ENCODE data around the gene SLC17A8. TPM values are rescaled to one million over a fixed set of nuclear protein-coding genes. Genes with fewer than 3 reads are reported as not detected.

SLC17A8 gene
- total and polyA plus RNA-seq, 2 donors (not counting 3 experiments of a cell fraction or from before 2014, with no cell fraction given): not detected

- dilution Hi-C loops (cut with MboI; ENCODE audit: extremely low pct_ligation_motif_present, low sequenced_read_pairs): no loop called here
- no peaks in the 10 kb centered on the region for H3K9me1 ChIP-seq (replicated peaks; ENCODE audit: control insufficient read depth, extremely low read depth, insufficient read depth, low read length)
- intact Hi-C loops (cut with micrococcal nuclease): no loop called here
- no peaks in the 10 kb centered on the region for H3K79me2 ChIP-seq (ENCODE audit: control insufficient read depth, insufficient read depth, low read length)
- no peaks in the 10 kb centered on the region for H3K27me3 ChIP-seq (ENCODE audit: control insufficient read depth in 2 of 2, insufficient read depth in 2 of 2, low read length in 2 of 2)
- H3K27ac ChIP-seq (ENCODE audit: insufficient read depth, low read depth, low read length): no peak overlapping the region
- no peak overlapping the region for H3K9ac ChIP-seq (replicated peaks; ENCODE audit: extremely low read depth, insufficient read depth, low read length)
- POLR2A ChIA-PET: no interaction called here
- no peaks in the 10 kb centered on the region for H3K4me1 ChIP-seq (ENCODE audit: control insufficient read depth, extremely low read depth, insufficient read depth, low read length)
- no peak for DNase-seq (ENCODE audit: low read depth, low spot score)
- no peaks in the 10 kb centered on the region for H3K9me3 ChIP-seq (replicated peaks; ENCODE audit: control insufficient read depth, insufficient read depth, low read length)
- FAIRE-seq: no peak
- no peak overlapping the region for H2AFZ ChIP-seq (ENCODE audit: low read depth, low read length)
- H4K20me1 ChIP-seq (replicated peaks; ENCODE audit: control insufficient read depth, extremely low read depth, insufficient read depth, low read length): no peaks in the 10 kb centered on the region
- TF ChIP-seq POLR2A (IDR thresholded peaks at IDR 0.05; ENCODE audit: low read depth, low read length) (no peak), POLR2AphosphoS5 (IDR thresholded peaks at IDR 0.05; ENCODE audit: insufficient read depth, low read depth, low read length) (no peak), JUN (IDR thresholded peaks at IDR 0.05; ENCODE audit: borderline replicate concordance, insufficient read depth, insufficient read length, low read depth) (no peak), GATA2 (IDR thresholded peaks at IDR 0.05; ENCODE audit: insufficient read depth, insufficient read length, low read depth, low read length) (no peak), FOS (IDR thresholded peaks at IDR 0.05; ENCODE audit: borderline replicate concordance, insufficient read depth, low read length) (no peak), EZH2 (IDR thresholded peaks at IDR 0.05; ENCODE audit: borderline replicate concordance, low read depth, low read length, severe bottlenecking) (no peak), CTCF (IDR thresholded peaks at IDR 0.05; ENCODE audit: extremely low read depth in 1 of 2, insufficient read depth in 1 of 2, low read depth in 1 of 2, low read length in 2 of 2) (no peak), MYC (IDR thresholded peaks at IDR 0.05; ENCODE audit: low read depth, low read length) (no peak), MAX (IDR thresholded peaks at IDR 0.05; ENCODE audit: insufficient read depth, insufficient read length) (no peak)
- H3K36me3 ChIP-seq (ENCODE audit: control insufficient read depth in 2 of 2, extremely low read depth in 1 of 2, insufficient read depth in 2 of 2, low read length in 2 of 2): no peaks in the 10 kb centered on the region
- H3K4me2 ChIP-seq (ENCODE audit: insufficient read depth, low read length): no peak overlapping the region
- no TSS peak for BruUV-seq (replicated peaks)
- CTCF ChIA-PET: interaction anchor here (2.5 kb wide), 1 partner anchor 22 kb away, joined by 11 read pairs; no protein-coding TSS in a partner anchor
- no peak overlapping the region for H3K4me3 ChIP-seq (replicated peaks in 1 of 3; ENCODE audit: insufficient read depth in 1 of 3, low read depth in 1 of 3, low read length in 3 of 3)
These were observed 69.3 kb downstream of the SLC17A8 start for GRCh38 chr12:100426145-100426544.

Measured in endothelial cell of umbilical vein (primary cell).